Lower leg skin (tissue), 3 donors: ENCODE results near the gene IER2.

Experiments used
- POLR2A ChIP-seq, 2 donors: fragments of 450-650 bp; IDR thresholded peaks; one replicate each; pipeline ENCODE4 v1.6.1; 2016 to 2017; ENCODE audit warnings: antibody characterized with exemption in 2 of 2, mild to moderate bottlenecking in 1 of 2, moderate library complexity in 1 of 2
- TF ChIP-seq, protein P1 (sequence below), 3 donors: fragments of 450-650 bp; IDR thresholded peaks; one replicate each; pipeline ENCODE4 v1.5.1; 2016; ENCODE audit warnings: antibody characterized with exemption in 3 of 3, mild to moderate bottlenecking in 3 of 3, moderate library complexity in 2 of 3

- no peak for TF ChIP-seq POLR2A (IDR thresholded peaks at IDR 0.05)
- TF ChIP-seq, protein P1, sequence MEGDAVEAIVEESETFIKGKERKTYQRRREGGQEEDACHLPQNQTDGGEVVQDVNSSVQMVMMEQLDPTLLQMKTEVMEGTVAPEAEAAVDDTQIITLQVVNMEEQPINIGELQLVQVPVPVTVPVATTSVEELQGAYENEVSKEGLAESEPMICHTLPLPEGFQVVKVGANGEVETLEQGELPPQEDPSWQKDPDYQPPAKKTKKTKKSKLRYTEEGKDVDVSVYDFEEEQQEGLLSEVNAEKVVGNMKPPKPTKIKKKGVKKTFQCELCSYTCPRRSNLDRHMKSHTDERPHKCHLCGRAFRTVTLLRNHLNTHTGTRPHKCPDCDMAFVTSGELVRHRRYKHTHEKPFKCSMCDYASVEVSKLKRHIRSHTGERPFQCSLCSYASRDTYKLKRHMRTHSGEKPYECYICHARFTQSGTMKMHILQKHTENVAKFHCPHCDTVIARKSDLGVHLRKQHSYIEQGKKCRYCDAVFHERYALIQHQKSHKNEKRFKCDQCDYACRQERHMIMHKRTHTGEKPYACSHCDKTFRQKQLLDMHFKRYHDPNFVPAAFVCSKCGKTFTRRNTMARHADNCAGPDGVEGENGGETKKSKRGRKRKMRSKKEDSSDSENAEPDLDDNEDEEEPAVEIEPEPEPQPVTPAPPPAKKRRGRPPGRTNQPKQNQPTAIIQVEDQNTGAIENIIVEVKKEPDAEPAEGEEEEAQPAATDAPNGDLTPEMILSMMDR (IDR thresholded peaks at IDR 0.05), result no peak
Measured at GRCh38 chr19:13155472-13156359, 5.5 kb downstream of the IER2 start.
